ENCODE results near the gene SLC35F6. TPM values are rescaled to one million over a fixed set of nuclear protein-coding genes. Genes with fewer than 3 reads are reported as not detected.

Gene SLC35F6
- total RNA-seq, 1 donor = 83.6 TPM

DNA sequence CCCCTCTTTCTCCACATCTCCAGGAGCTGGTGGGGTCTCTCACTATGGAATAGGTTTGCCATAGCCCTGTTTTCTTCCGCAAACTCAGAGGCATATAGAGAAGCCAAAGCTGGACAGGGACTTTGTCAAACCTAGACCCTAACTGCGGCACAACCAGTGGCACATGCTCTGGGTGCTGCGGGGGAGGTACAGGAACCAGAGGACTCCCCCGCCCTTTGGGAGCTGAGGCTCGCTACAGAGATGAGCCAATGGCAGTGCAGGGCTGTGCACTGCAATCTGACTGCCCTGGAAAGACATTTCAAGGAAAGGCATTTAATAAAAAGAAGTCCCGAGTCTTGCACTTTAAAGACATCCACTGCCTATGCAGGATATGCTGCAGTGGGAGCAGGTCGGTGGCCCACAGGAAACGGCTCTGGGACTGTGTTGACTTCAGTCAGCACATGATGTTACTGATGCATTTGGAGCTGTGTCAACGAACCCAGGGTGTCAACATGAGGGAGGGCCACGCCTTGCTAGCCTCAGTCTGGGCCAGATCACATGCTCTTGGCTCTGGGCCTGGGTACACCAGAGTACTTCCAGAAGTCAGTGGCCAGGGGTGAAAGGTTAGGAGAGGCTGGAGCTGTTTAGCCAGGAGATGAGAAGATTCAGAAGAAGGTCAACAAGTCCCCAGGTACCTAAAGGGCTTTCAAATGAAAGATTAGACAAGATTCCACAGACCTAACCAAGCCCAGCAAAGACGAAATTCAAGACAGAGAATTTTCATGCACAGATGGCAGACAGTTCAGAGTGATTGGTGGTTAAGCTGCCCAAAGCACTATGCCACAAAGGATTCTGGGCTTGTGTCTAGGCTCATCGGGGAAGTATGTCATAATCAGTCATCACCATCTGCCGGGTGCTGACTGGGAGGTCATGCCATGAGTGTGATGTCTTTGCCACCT lies 8.2 kb downstream of the SLC35F6 start:
- Histone ChIP-seq H3K36me3 (ENCODE audit: insufficient read depth, low read length) (peaks cover 31% of the 10 kb centered on the region), H3K27me3 (ENCODE audit: insufficient read depth, low read length) (no peaks in the 10 kb centered on the region), H4K20me1 (ENCODE audit: insufficient read depth, low read length) (peaks cover 75% of the 10 kb centered on the region), H3K4me3 (ENCODE audit: insufficient read depth, low read length) (no peak overlapping the region), H2AFZ (ENCODE audit: low read length) (no peak overlapping the region), H3K9me3 (ENCODE audit: low read depth, low read length) (no peaks in the 10 kb centered on the region), H3K4me2 (ENCODE audit: insufficient read depth, low read length) (peak overlapping the region; percentile 12), H3K79me2 (ENCODE audit: insufficient read depth, low read length) (peaks cover 80% of the 10 kb centered on the region), H3K4me1 (ENCODE audit: insufficient read depth, low read length) (peaks cover 22% of the 10 kb centered on the region), H3K27ac (ENCODE audit: low read depth, low read length) (peak overlapping the region; percentile 40)
- TF ChIP-seq, protein P1, sequence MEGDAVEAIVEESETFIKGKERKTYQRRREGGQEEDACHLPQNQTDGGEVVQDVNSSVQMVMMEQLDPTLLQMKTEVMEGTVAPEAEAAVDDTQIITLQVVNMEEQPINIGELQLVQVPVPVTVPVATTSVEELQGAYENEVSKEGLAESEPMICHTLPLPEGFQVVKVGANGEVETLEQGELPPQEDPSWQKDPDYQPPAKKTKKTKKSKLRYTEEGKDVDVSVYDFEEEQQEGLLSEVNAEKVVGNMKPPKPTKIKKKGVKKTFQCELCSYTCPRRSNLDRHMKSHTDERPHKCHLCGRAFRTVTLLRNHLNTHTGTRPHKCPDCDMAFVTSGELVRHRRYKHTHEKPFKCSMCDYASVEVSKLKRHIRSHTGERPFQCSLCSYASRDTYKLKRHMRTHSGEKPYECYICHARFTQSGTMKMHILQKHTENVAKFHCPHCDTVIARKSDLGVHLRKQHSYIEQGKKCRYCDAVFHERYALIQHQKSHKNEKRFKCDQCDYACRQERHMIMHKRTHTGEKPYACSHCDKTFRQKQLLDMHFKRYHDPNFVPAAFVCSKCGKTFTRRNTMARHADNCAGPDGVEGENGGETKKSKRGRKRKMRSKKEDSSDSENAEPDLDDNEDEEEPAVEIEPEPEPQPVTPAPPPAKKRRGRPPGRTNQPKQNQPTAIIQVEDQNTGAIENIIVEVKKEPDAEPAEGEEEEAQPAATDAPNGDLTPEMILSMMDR (IDR thresholded peaks at IDR 0.05; ENCODE audit: extremely low read depth, low read depth, low read length) = no peak
- DNase-seq (ENCODE audit: insufficient read length, low spot score, missing footprints) = peak; percentile 83

DNA sequence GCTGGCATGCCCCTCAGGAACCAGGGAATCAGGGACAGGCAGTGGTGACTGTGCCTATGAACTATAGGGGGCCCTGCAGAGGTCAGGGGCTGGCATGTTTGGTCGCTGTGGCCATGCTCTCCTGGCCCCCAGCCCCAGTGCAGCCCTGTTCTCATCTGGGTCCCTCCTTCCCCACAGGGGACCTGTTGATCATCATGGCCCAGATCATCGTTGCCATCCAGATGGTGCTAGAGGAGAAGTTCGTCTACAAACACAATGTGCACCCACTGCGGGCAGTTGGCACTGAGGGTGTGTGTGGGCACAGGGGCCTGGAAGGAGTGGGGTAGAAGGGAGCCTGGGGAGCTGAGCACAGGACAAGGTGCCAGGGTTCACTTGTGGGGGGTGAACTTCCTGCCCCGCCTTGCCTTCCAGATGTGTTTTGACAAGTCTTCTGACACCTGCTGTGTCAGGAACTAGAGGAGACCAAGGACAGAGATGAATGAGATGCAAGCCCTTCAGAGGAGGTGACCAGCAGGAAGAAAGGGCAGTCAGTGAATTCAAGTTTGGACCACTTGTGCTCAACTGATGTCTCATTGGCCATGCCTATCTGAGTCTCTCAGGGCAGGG lies 12.2 kb downstream of the SLC35F6 start:
- H3K27me3 ChIP-seq (ENCODE audit: insufficient read depth, low read length) = no peaks in the 10 kb centered on the region
- peaks cover 46% of the 10 kb centered on the region for H4K20me1 ChIP-seq (ENCODE audit: insufficient read depth, low read length)
- H3K4me2 ChIP-seq (ENCODE audit: insufficient read depth, low read length) = no peak overlapping the region
- H3K4me3 ChIP-seq (ENCODE audit: insufficient read depth, low read length) = no peak overlapping the region
- H3K79me2 ChIP-seq (ENCODE audit: insufficient read depth, low read length) = peaks cover 45% of the 10 kb centered on the region
- peaks cover 68% of the 10 kb centered on the region for H3K36me3 ChIP-seq (ENCODE audit: insufficient read depth, low read length)
- no peaks in the 10 kb centered on the region for H3K9me3 ChIP-seq (ENCODE audit: low read depth, low read length)
- no peak overlapping the region for H3K27ac ChIP-seq (ENCODE audit: low read depth, low read length)
- no peak for DNase-seq (ENCODE audit: insufficient read length, low spot score, missing footprints)
- TF ChIP-seq, protein P1 (IDR thresholded peaks at IDR 0.05; ENCODE audit: extremely low read depth, low read depth, low read length) = no peak
- no peak overlapping the region for H2AFZ ChIP-seq (ENCODE audit: low read length)
- peaks cover 18% of the 10 kb centered on the region for H3K4me1 ChIP-seq (ENCODE audit: insufficient read depth, low read length)

DNA sequence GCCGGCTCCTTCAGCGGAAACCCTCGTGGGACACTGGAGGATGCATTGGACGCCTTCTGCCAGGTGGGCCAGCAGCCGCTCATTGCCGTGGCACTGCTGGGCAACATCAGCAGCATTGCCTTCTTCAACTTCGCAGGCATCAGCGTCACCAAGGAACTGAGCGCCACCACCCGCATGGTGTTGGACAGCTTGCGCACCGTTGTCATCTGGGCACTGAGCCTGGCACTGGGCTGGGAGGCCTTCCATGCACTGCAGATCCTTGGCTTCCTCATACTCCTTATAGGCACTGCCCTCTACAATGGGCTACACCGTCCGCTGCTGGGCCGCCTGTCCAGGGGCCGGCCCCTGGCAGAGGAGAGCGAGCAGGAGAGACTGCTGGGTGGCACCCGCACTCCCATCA lies 14.0 kb downstream of the SLC35F6 start:
- Histone ChIP-seq H3K79me2 (ENCODE audit: insufficient read depth, low read length) (peaks cover 27% of the 10 kb centered on the region), H3K27me3 (ENCODE audit: insufficient read depth, low read length) (no peaks in the 10 kb centered on the region), H3K4me3 (ENCODE audit: insufficient read depth, low read length) (no peak overlapping the region), H3K27ac (ENCODE audit: low read depth, low read length) (no peak overlapping the region), H3K9me3 (ENCODE audit: low read depth, low read length) (no peaks in the 10 kb centered on the region), H2AFZ (ENCODE audit: low read length) (no peak overlapping the region), H4K20me1 (ENCODE audit: insufficient read depth, low read length) (peaks cover 28% of the 10 kb centered on the region), H3K36me3 (ENCODE audit: insufficient read depth, low read length) (peaks cover 70% of the 10 kb centered on the region), H3K4me2 (ENCODE audit: insufficient read depth, low read length) (no peak overlapping the region), H3K4me1 (ENCODE audit: insufficient read depth, low read length) (no peaks in the 10 kb centered on the region)
- DNase-seq (ENCODE audit: insufficient read length, low spot score, missing footprints) = no peak
- TF ChIP-seq, protein P1 (IDR thresholded peaks at IDR 0.05; ENCODE audit: extremely low read depth, low read depth, low read length) = no peak

- no peak overlapping the region for H3K4me2 ChIP-seq (ENCODE audit: insufficient read depth, low read length)
- no peak for DNase-seq (ENCODE audit: insufficient read length, low spot score, missing footprints)
- TF ChIP-seq, protein P1 (IDR thresholded peaks at IDR 0.05; ENCODE audit: extremely low read depth, low read depth, low read length) = no peak
- no peaks in the 10 kb centered on the region for H3K27me3 ChIP-seq (ENCODE audit: insufficient read depth, low read length)
- H2AFZ ChIP-seq (ENCODE audit: low read length) = no peak overlapping the region
- no peak overlapping the region for H3K27ac ChIP-seq (ENCODE audit: low read depth, low read length)
- peaks cover 70% of the 10 kb centered on the region for H3K36me3 ChIP-seq (ENCODE audit: insufficient read depth, low read length)
- no peak overlapping the region for H3K4me3 ChIP-seq (ENCODE audit: insufficient read depth, low read length)
- H4K20me1 ChIP-seq (ENCODE audit: insufficient read depth, low read length) = peaks cover 26% of the 10 kb centered on the region
- H3K9me3 ChIP-seq (ENCODE audit: low read depth, low read length) = no peaks in the 10 kb centered on the region
- no peaks in the 10 kb centered on the region for H3K4me1 ChIP-seq (ENCODE audit: insufficient read depth, low read length)
- peaks cover 26% of the 10 kb centered on the region for H3K79me2 ChIP-seq (ENCODE audit: insufficient read depth, low read length)
These were observed 14.4 kb downstream of the SLC35F6 start for GRCh38 chr2:26778507-26778906.
